ENCODE data around the gene BRSK2. TPM values are rescaled to one million over a fixed set of nuclear protein-coding genes. Genes with fewer than 3 reads are reported as not detected.

The BRSK2 gene
- total RNA-seq, 1 donor from 2014 or later = 0.62 TPM

- DNase-seq (no peak), ATAC-seq (peak in 1 of 2 donors; percentile 5)
- intact Hi-C loops (cut with DNase I) = no loop called here
- no peak overlapping the region for H3K27ac ChIP-seq
- H3K27me3 ChIP-seq (ENCODE audit: low read depth) = no peaks in the 10 kb centered on the region
- no peak for TF ChIP-seq CTCF (IDR thresholded peaks at IDR 0.05)
- H3K9me3 ChIP-seq = no peaks in the 10 kb centered on the region
- H3K4me3 ChIP-seq = no peak overlapping the region
- H3K36me3 ChIP-seq = no peaks in the 10 kb centered on the region
- peaks cover 24% of the 10 kb centered on the region for H3K4me1 ChIP-seq
Observed at GRCh38 chr11:1459764-1460395, 70.1 kb downstream of the BRSK2 start.

GRCh38 chr11:1460396-1460985 is 70.8 kb downstream of the BRSK2 start:
- Histone ChIP-seq H3K4me3 (peak overlapping the region; percentile 21), H3K27me3 (ENCODE audit: low read depth) (no peaks in the 10 kb centered on the region), H3K9me3 (no peaks in the 10 kb centered on the region), H3K36me3 (no peaks in the 10 kb centered on the region), H3K4me1 (peaks cover 24% of the 10 kb centered on the region), H3K27ac (peak overlapping the region; percentile 56)
- intact Hi-C loops (cut with DNase I) = no loop called here
- no peak for TF ChIP-seq CTCF (IDR thresholded peaks at IDR 0.05)
- DNase-seq (peak; percentile 74), ATAC-seq (peak; percentile 29 to 66)

GRCh38 chr11:1460986-1461825 is 71.5 kb downstream of the BRSK2 start:
- DNase-seq (no peak), ATAC-seq (no peak)
- H3K27ac ChIP-seq = peak overlapping the region; percentile 56

GRCh38 chr11:1461826-1462697 is 72.3 kb downstream of the BRSK2 start:
- ATAC-seq (no peak), DNase-seq (no peak)
- Histone ChIP-seq H3K27ac (no peak overlapping the region), H3K4me1 (peaks cover 24% of the 10 kb centered on the region), H3K4me3 (no peak overlapping the region), H3K27me3 (ENCODE audit: low read depth) (no peaks in the 10 kb centered on the region), H3K36me3 (no peaks in the 10 kb centered on the region), H3K9me3 (no peaks in the 10 kb centered on the region)
- intact Hi-C loops (cut with DNase I) = no loop called here
- TF ChIP-seq CTCF (IDR thresholded peaks at IDR 0.05) = no peak

More at GRCh38 chr11:1460986-1461825, 71.5 kb downstream of the BRSK2 start:
- H3K27me3 ChIP-seq (ENCODE audit: low read depth) = no peaks in the 10 kb centered on the region
- no peaks in the 10 kb centered on the region for H3K36me3 ChIP-seq
- H3K9me3 ChIP-seq = no peaks in the 10 kb centered on the region
- H3K4me3 ChIP-seq = peak overlapping the region; percentile 21
- no peak for TF ChIP-seq CTCF (IDR thresholded peaks at IDR 0.05)
- intact Hi-C loops (cut with DNase I) = no loop called here
- peaks cover 24% of the 10 kb centered on the region for H3K4me1 ChIP-seq

GRCh38 chr11:1462698-1462975 is 72.9 kb downstream of the BRSK2 start:
- Histone ChIP-seq H3K27ac (no peak overlapping the region), H3K4me3 (no peak overlapping the region), H3K27me3 (ENCODE audit: low read depth) (no peaks in the 10 kb centered on the region), H3K36me3 (no peaks in the 10 kb centered on the region), H3K4me1 (peaks cover 23% of the 10 kb centered on the region), H3K9me3 (no peaks in the 10 kb centered on the region)
- no peak for DNase-seq
- intact Hi-C loops (cut with DNase I) = no loop called here
- TF ChIP-seq CTCF (IDR thresholded peaks at IDR 0.05) = no peak
- no peak for ATAC-seq
